Eye (tissue), 1 donor: ENCODE measurements around the gene DEFB129.
"Not testable (repeated sequence)": the region's sequence is repeated elsewhere in the genome, so short reads cannot be mapped to it uniquely, and the experiment has no call there.

Experiments
- DNase-seq: peaks from one replicate; pipeline ENCODE4 v3.0.0-alpha.2; 2015

The DEFB129 gene

GRCh38 chr20:253447-253846, 26.4 kb downstream of the DEFB129 start:
- not testable (repeated sequence) for DNase-seq

GRCh38 chr20:257419-257818, 30.4 kb downstream of the DEFB129 start, which contains the start of gene DEFB132:
DEFB132 (plus strand) TSS chr20:257724; CDS start chr20:257779, 55 bp downstream.
- no peak for DNase-seq

GRCh38 chr20:258269-258858, 31.3 kb downstream of the DEFB129 start:
- no peak for DNase-seq

GRCh38 chr20:258963-259362, 31.9 kb downstream of the DEFB129 start:
- no peak for DNase-seq

GRCh38 chr20:259981-260380, 32.9 kb downstream of the DEFB129 start:
- no peak for DNase-seq

- DNase-seq, result no peak
Measured at GRCh38 chr20:263701-264100, 36.6 kb downstream of the DEFB129 start.

- DNase-seq, result peak; percentile 96
Measured at GRCh38 chr20:266596-267562, 39.8 kb downstream of the DEFB129 start.

- no peak for DNase-seq
Measured at GRCh38 chr20:270517-270916, 43.5 kb downstream of the DEFB129 start.

- no peak for DNase-seq
Measured at GRCh38 chr20:271069-271468, 44.0 kb downstream of the DEFB129 start.

- DNase-seq, result no peak
Measured at GRCh38 chr20:271528-271927, 44.5 kb downstream of the DEFB129 start.

- no peak for DNase-seq
Measured at GRCh38 chr20:272718-273117, 45.7 kb downstream of the DEFB129 start.

GRCh38 chr20:273884-274283, 46.8 kb downstream of the DEFB129 start:
- no peak for DNase-seq

- no peak for DNase-seq
Measured at GRCh38 chr20:275791-276190, 48.7 kb downstream of the DEFB129 start.

- DNase-seq, result no peak
Measured at GRCh38 chr20:276620-277495, 49.8 kb downstream of the DEFB129 start.

- no peak for DNase-seq
Measured at GRCh38 chr20:277496-277781, 50.4 kb downstream of the DEFB129 start.

- DNase-seq, result no peak
Measured at GRCh38 chr20:278181-278580, 51.1 kb downstream of the DEFB129 start.

GRCh38 chr20:278607-279571, 51.8 kb downstream of the DEFB129 start:
- DNase-seq, result no peak
